Fibroblast of lung (primary cell): ENCODE data around the gene ALG1L2. TPM values are rescaled to one million over a fixed set of nuclear protein-coding genes. Genes with fewer than 3 reads are reported as not detected.
"Not testable (repeated sequence)": the region's sequence is repeated elsewhere in the genome, so short reads cannot be mapped to it uniquely, and the experiment has no call there.

ENCODE experiments used
- DNase-seq, 2 donors: peaks; one replicate each; pipeline versions ENCODE4 v3.0.0 to v3.0.0-alpha.2; 2010; ENCODE audit warnings: low read depth in 2 of 2
- H2AFZ ChIP-seq: 2 replicates; pipeline ENCODE4 v1.5.1; 2012; ENCODE audit warnings: low read length, control low read depth, inconsistent platforms
- H3K27ac ChIP-seq: 2 replicates; pipeline ENCODE4 v1.5.1; 2011; ENCODE audit warnings: low read length, control low read depth; ENCODE audit not compliant: insufficient read depth
- H3K27me3 ChIP-seq: 2 replicates; pipeline ENCODE4 v1.5.1; 2011; ENCODE audit warnings: mild to moderate bottlenecking, low read length; ENCODE audit not compliant: control insufficient read depth, insufficient read depth
- H3K36me3 ChIP-seq: 2 replicates; pipeline ENCODE4 v1.5.1; 2011; ENCODE audit warnings: low read length; ENCODE audit not compliant: control insufficient read depth, insufficient read depth
- H3K4me1 ChIP-seq: 2 replicates; pipeline ENCODE4 v1.5.1; 2011; ENCODE audit warnings: low read length; ENCODE audit not compliant: control insufficient read depth, insufficient read depth; ENCODE audit errors: extremely low read depth
- H3K4me2 ChIP-seq: 2 replicates; pipeline ENCODE4 v1.5.1; 2011; ENCODE audit warnings: low read length, control low read depth; ENCODE audit not compliant: insufficient read depth; ENCODE audit errors: extremely low read depth
- H3K4me3 ChIP-seq, 4 experiments: fragments of 200-600 bp in 1 of 4; sonication (generic) in 1 of 4; replicated peaks in 1 of 4; 2 replicates each; pipeline ENCODE4 v1.5.1; 2011 to 2016; ENCODE audit warnings: low read length in 4 of 4, low read depth in 3 of 4, mild to moderate bottlenecking in 3 of 4, control low read depth in 2 of 4, inconsistent platforms in 1 of 4, mixed read lengths in 1 of 4; ENCODE audit not compliant: insufficient read depth in 1 of 4; ENCODE audit errors: control extremely low read depth in 1 of 4
- H3K79me2 ChIP-seq: 2 replicates; pipeline ENCODE4 v1.5.1; 2012; ENCODE audit warnings: mild to moderate bottlenecking, low read length, inconsistent platforms; ENCODE audit not compliant: control insufficient read depth, insufficient read depth
- H3K9ac ChIP-seq: 2 replicates; pipeline ENCODE4 v1.5.1; 2011; ENCODE audit warnings: mild to moderate bottlenecking, low read length, control low read depth; ENCODE audit not compliant: insufficient read depth
- H3K9me3 ChIP-seq: 2 replicates; pipeline ENCODE4 v1.5.1; 2012; ENCODE audit warnings: low read depth, low read length; ENCODE audit not compliant: control insufficient read depth, insufficient read depth
- H4K20me1 ChIP-seq: 2 replicates; pipeline ENCODE4 v1.5.1; 2011; ENCODE audit warnings: low read length; ENCODE audit not compliant: control insufficient read depth, insufficient read depth; ENCODE audit errors: extremely low read depth
- polyA plus RNA-seq, 2 donors: library from polyadenylated mRNA; depleted of rRNA in 1 of 2; stranded (reverse) in 1 of 2; unstranded in 1 of 2; fragments of >200 nt; gene quantifications; 2 replicates each; pipeline ENCODE4 v1.2.1, GENCODE V29; 2011 to 2012; ENCODE audit warnings: missing spikeins in 1 of 2
- total RNA-seq: library from RNA; depleted of rRNA; stranded (reverse); fragments of >200 nt; gene quantifications from 2 replicates; pipeline ENCODE4 v1.2.1, GENCODE V29; 2014

The ALG1L2 gene
- total and polyA plus RNA-seq, 2 donors (not counting 1 experiment from before 2014, with no cell fraction given), result 0.50 TPM; not detected in 1

- not testable (repeated sequence) for H3K27ac ChIP-seq, H3K4me3 ChIP-seq, H3K9ac ChIP-seq, H3K79me2 ChIP-seq, H3K4me2 ChIP-seq, H3K36me3 ChIP-seq, H3K4me1 ChIP-seq, DNase-seq, H4K20me1 ChIP-seq, H2AFZ ChIP-seq, H3K27me3 ChIP-seq, H3K9me3 ChIP-seq
These were observed 63.8 kb downstream of the ALG1L2 start for GRCh38 chr3:130145456-130145855.

- not testable (repeated sequence) for H3K27me3 ChIP-seq, H3K4me3 ChIP-seq, H4K20me1 ChIP-seq
These were observed 64.8 kb downstream of the ALG1L2 start for GRCh38 chr3:130146465-130146864.

More at GRCh38 chr3:130146465-130146864, 64.8 kb downstream of the ALG1L2 start:
- not testable (repeated sequence) for H3K4me2 ChIP-seq, H3K79me2 ChIP-seq, H3K9me3 ChIP-seq, H3K27ac ChIP-seq, H3K9ac ChIP-seq, DNase-seq, H2AFZ ChIP-seq, H3K36me3 ChIP-seq, H3K4me1 ChIP-seq

Other genes with a start within 250 kb of the ALG1L2 start
- 14.6 and 16.8 TPM in 2 replicates for gene TMCC1, start 188.1 kb upstream of the ALG1L2 start, total RNA-seq
- gene TMCC1, start 188.1 kb upstream of the ALG1L2 start, polyA plus RNA-seq, result 12.7 and 16.2 TPM in 2 replicates
- not detected in 2 replicates for gene TRH, start 107.1 kb upstream of the ALG1L2 start, total RNA-seq
- gene TRH, start 107.1 kb upstream of the ALG1L2 start, polyA plus RNA-seq, result not detected in 2 replicates